Measurements from ENCODE around the gene RNF4. TPM values are rescaled to one million over a fixed set of nuclear protein-coding genes. Genes with fewer than 3 reads are reported as not detected.

RNF4 gene
- total and polyA plus RNA-seq, 10 of the 15 experiments (the other 5 are each of a cell fraction or from before 2014, with no cell fraction given): 34.9 to 145 (median 76.1) TPM

- TF ChIP-seq SMC3 (IDR thresholded peaks at IDR 0.05; ENCODE audit: borderline replicate concordance, low read length): no peak
- TF ChIP-seq NR2C1 (IDR thresholded peaks at IDR 0.05): no peak
- TF ChIP-seq USF2 (IDR thresholded peaks at IDR 0.05; ENCODE audit: borderline replicate concordance, low read depth, low read length): no peak
- TF ChIP-seq TCF12 (IDR thresholded peaks at IDR 0.05; ENCODE audit: low read depth, low read length): no peak
- TF ChIP-seq SREBF2 (IDR thresholded peaks at IDR 0.05; ENCODE audit: low read length): no peak
- TF ChIP-seq EED (IDR thresholded peaks at IDR 0.05; ENCODE audit: low read depth): no peak
- no peak for TF ChIP-seq HDAC2 (IDR thresholded peaks at IDR 0.05)
- TF ChIP-seq RAD51 (IDR thresholded peaks at IDR 0.05): no peak
- no peak for TF ChIP-seq CEBPZ (IDR thresholded peaks at IDR 0.05; ENCODE audit: low read depth, low read length)
- TF ChIP-seq SIN3A (IDR thresholded peaks at IDR 0.05; ENCODE audit: low read depth, low read length): peak; percentile 60; the same call in 1 of the 2 replicates
- TF ChIP-seq NR2F1 (conservative IDR thresholded peaks at IDR 0.05): peak; percentile 73; the same call in 1 of the 2 replicates
Observed at GRCh38 chr4:2469192-2469984, 482 bp downstream of the RNF4 start (continued).

All from GM12878 (cell line).